Measurements from ENCODE around the gene C14orf119.

DNA sequence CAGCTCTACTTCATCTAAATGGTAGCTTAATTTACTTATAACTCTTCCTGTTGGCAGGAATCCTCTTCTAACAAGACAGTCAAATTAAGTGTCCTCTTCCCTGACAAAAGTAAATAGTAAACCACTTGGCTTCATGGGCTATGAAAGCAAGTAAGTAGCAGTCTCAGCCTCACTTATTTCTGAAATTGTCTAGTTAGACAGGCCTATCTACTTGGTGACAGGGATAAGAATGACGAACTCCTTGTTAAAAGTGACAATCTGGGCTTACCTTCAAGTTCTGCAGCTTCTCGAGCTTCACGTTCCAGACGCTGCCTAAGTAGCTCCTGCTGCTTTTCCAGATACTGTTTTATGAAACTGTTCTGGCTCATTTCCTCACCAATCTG is 5.1 kb upstream of the C14orf119 start:
- TF ChIP-seq POLR2A (IDR thresholded peaks at IDR 0.05; ENCODE audit: low read depth, low read length) (no peak), TAF1 (IDR thresholded peaks at IDR 0.05; ENCODE audit: borderline replicate concordance, low read depth, low read length) (no peak)
